ENCODE results near the gene ERVV-1. TPM values are rescaled to one million over a fixed set of nuclear protein-coding genes. Genes with fewer than 3 reads are reported as not detected.
"Not testable (repeated sequence)": the region's sequence is repeated elsewhere in the genome, so short reads cannot be mapped to it uniquely, and the experiment has no call there.

ERVV-1 gene
- polyA plus RNA-seq, 1 donor (not counting 4 experiments of a cell fraction or from before 2014, with no cell fraction given) = not detected

DNA sequence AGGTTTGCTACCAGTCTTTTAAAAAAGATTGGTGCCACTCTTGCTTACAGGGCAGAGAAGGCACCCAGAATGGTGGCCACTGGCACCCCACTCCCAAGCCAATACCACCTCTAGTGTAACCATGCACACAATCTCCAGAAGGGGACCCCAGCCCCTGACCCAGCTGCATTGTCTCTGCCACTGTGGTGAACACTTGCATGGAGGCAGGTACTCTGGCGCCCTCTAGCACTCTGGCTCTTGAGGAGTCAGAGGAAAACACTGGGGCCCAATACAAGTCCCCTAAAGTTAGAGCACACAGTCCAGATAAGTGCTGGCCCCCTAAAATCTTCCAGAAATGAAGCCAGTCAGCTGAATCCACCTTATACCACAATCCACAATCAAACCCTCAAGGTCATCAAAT lies 6.0 kb downstream of the ERVV-1 start:
- Histone ChIP-seq H3K9me1 (ENCODE audit: control insufficient read depth, extremely low read depth, insufficient read depth, low read length) (no peaks in the 10 kb centered on the region), H3K36me3 (ENCODE audit: control insufficient read depth in 2 of 2, extremely low read depth in 1 of 2, insufficient read depth in 2 of 2, low read length in 2 of 2) (no peaks in the 10 kb centered on the region), H3K27ac (ENCODE audit: control insufficient read depth, insufficient read depth, low read length) (no peak overlapping the region), H3K9me3 (ENCODE audit: control insufficient read depth, low read depth, low read length) (no peaks in the 10 kb centered on the region), H3K4me1 (ENCODE audit: control insufficient read depth, extremely low read depth, insufficient read depth, low read length) (no peaks in the 10 kb centered on the region), H3K27me3 (ENCODE audit: control insufficient read depth, extremely low read depth, insufficient read depth, low read length) (no peaks in the 10 kb centered on the region), H3K9ac (ENCODE audit: control insufficient read depth, extremely low read depth, insufficient read depth, low read length) (no peak overlapping the region), H3K79me2 (ENCODE audit: control insufficient read depth, insufficient read depth, low read length) (no peaks in the 10 kb centered on the region), H3K4me3 (ENCODE audit: control insufficient read depth in 2 of 3, extremely low read depth in 1 of 3, insufficient read depth in 2 of 3, low read depth in 1 of 3, low read length in 3 of 3) (no peak overlapping the region), H3K4me2 (ENCODE audit: control insufficient read depth, extremely low read depth, insufficient read depth, low read depth, low read length) (no peak overlapping the region), H2AFZ (ENCODE audit: control insufficient read depth, low read length) (no peak overlapping the region), H4K20me1 (ENCODE audit: control insufficient read depth, extremely low read depth, insufficient read depth, low read length) (no peaks in the 10 kb centered on the region)
- FAIRE-seq (no peak), DNase-seq (ENCODE audit: low read depth, low spot score) (no peak)
- peak in 2 of 3 experiments; percentile 40 to 54 for TF ChIP-seq CTCF (optimal IDR thresholded peaks at IDR 0.05 in 1 of 3, IDR thresholded peaks at IDR 0.05 in 1 of 3, conservative IDR thresholded peaks at IDR 0.05 in 1 of 3; ENCODE audit: extremely low read depth in 1 of 3, insufficient read depth in 2 of 3, low read length in 3 of 3)
- no peak for TF ChIP-seq EZH2 (IDR thresholded peaks at IDR 0.05; ENCODE audit: low read length)
- dilution Hi-C loops (cut with MboI; ENCODE audit: extremely low pct_ligation_motif_present, low sequenced_read_pairs) = no loop called here

GRCh38 chr19:53028306-53028705 lies 14.6 kb downstream of the ERVV-1 start:
- H3K4me1 ChIP-seq (ENCODE audit: control insufficient read depth, extremely low read depth, insufficient read depth, low read length); H3K9me3 ChIP-seq (ENCODE audit: control insufficient read depth, low read depth, low read length); H3K27me3 ChIP-seq (ENCODE audit: control insufficient read depth, extremely low read depth, insufficient read depth, low read length); H2AFZ ChIP-seq (ENCODE audit: control insufficient read depth, low read length); H3K36me3 ChIP-seq (ENCODE audit: control insufficient read depth in 2 of 2, extremely low read depth in 1 of 2, insufficient read depth in 2 of 2, low read length in 2 of 2); H3K79me2 ChIP-seq (ENCODE audit: control insufficient read depth, insufficient read depth, low read length); H4K20me1 ChIP-seq (ENCODE audit: control insufficient read depth, extremely low read depth, insufficient read depth, low read length); H3K4me3 ChIP-seq (ENCODE audit: control insufficient read depth in 2 of 3, extremely low read depth in 1 of 3, insufficient read depth in 2 of 3, low read depth in 1 of 3, low read length in 3 of 3); FAIRE-seq; dilution Hi-C loops (cut with MboI; ENCODE audit: extremely low pct_ligation_motif_present, low sequenced_read_pairs); H3K27ac ChIP-seq (ENCODE audit: control insufficient read depth, insufficient read depth, low read length); H3K4me2 ChIP-seq (ENCODE audit: control insufficient read depth, extremely low read depth, insufficient read depth, low read depth, low read length); DNase-seq (ENCODE audit: low read depth, low spot score); H3K9me1 ChIP-seq (ENCODE audit: control insufficient read depth, extremely low read depth, insufficient read depth, low read length); H3K9ac ChIP-seq (ENCODE audit: control insufficient read depth, extremely low read depth, insufficient read depth, low read length): not testable (repeated sequence)

DNA sequence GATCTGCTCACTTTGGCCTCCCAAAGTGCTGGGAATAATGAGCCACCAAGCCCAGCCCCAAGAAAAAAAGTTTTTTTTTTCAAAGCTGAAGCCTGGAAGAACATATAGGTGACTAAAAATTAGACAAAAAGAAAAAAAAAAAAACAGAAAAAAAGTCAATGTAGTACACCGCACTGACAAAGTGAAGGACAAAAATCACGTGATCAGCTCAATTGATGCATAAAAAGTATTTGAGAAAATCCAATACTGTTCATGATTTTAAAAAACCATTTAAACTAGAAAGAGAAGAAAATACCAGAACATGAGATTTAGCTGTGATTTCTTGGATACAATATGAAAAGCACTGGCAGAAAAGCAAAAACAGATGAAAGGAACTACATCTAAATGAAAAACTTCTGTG lies 20.3 kb downstream of the ERVV-1 start:
- no peaks in the 10 kb centered on the region for H3K4me1 ChIP-seq (ENCODE audit: control insufficient read depth, extremely low read depth, insufficient read depth, low read length)
- DNase-seq (ENCODE audit: low read depth, low spot score) (no peak), FAIRE-seq (no peak)
- dilution Hi-C loops (cut with MboI; ENCODE audit: extremely low pct_ligation_motif_present, low sequenced_read_pairs) = no loop called here
- no peaks in the 10 kb centered on the region for H3K27me3 ChIP-seq (ENCODE audit: control insufficient read depth, extremely low read depth, insufficient read depth, low read length)
- H3K9me3 ChIP-seq (ENCODE audit: control insufficient read depth, low read depth, low read length) = peaks cover 2% of the 10 kb centered on the region
- TF ChIP-seq EZH2 (IDR thresholded peaks at IDR 0.05; ENCODE audit: low read length) (no peak), CTCF (optimal IDR thresholded peaks at IDR 0.05 in 1 of 3, IDR thresholded peaks at IDR 0.05 in 1 of 3, conservative IDR thresholded peaks at IDR 0.05 in 1 of 3; ENCODE audit: extremely low read depth in 1 of 3, insufficient read depth in 2 of 3, low read length in 3 of 3) (no peak)
- H3K79me2 ChIP-seq (ENCODE audit: control insufficient read depth, insufficient read depth, low read length) = no peaks in the 10 kb centered on the region
- H3K36me3 ChIP-seq (ENCODE audit: control insufficient read depth in 2 of 2, extremely low read depth in 1 of 2, insufficient read depth in 2 of 2, low read length in 2 of 2) = no peaks in the 10 kb centered on the region
- no peak overlapping the region for H3K4me2 ChIP-seq (ENCODE audit: control insufficient read depth, extremely low read depth, insufficient read depth, low read depth, low read length)
- no peak overlapping the region for H3K27ac ChIP-seq (ENCODE audit: control insufficient read depth, insufficient read depth, low read length)
- no peaks in the 10 kb centered on the region for H4K20me1 ChIP-seq (ENCODE audit: control insufficient read depth, extremely low read depth, insufficient read depth, low read length)
- no peak overlapping the region for H3K4me3 ChIP-seq (ENCODE audit: control insufficient read depth in 2 of 3, extremely low read depth in 1 of 3, insufficient read depth in 2 of 3, low read depth in 1 of 3, low read length in 3 of 3)
- H3K9me1 ChIP-seq (ENCODE audit: control insufficient read depth, extremely low read depth, insufficient read depth, low read length) = no peaks in the 10 kb centered on the region
- no peak overlapping the region for H3K9ac ChIP-seq (ENCODE audit: control insufficient read depth, extremely low read depth, insufficient read depth, low read length)
- H2AFZ ChIP-seq (ENCODE audit: control insufficient read depth, low read length) = no peak overlapping the region

Measured in keratinocyte (primary cell).